GM21737 (cell line): ENCODE measurements around the gene CAPN7.

ENCODE experiments used
- ATAC-seq: cut with Tn5 transposase; IDR thresholded peaks from one replicate; pipeline ENCODE4 v1.9.1; 2021; ENCODE audit warnings: mild to moderate bottlenecking, moderate library complexity; ENCODE audit not compliant: unreplicated experiment

Gene CAPN7

GRCh38 chr3:15294929-15295328 lies 88.9 kb downstream of the CAPN7 start:
- ATAC-seq: no peak

GRCh38 chr3:15295506-15295905 lies 89.5 kb downstream of the CAPN7 start:
- ATAC-seq: no peak

- no peak for ATAC-seq
Measured at GRCh38 chr3:15297608-15298350, 91.7 kb downstream of the CAPN7 start.

DNA sequence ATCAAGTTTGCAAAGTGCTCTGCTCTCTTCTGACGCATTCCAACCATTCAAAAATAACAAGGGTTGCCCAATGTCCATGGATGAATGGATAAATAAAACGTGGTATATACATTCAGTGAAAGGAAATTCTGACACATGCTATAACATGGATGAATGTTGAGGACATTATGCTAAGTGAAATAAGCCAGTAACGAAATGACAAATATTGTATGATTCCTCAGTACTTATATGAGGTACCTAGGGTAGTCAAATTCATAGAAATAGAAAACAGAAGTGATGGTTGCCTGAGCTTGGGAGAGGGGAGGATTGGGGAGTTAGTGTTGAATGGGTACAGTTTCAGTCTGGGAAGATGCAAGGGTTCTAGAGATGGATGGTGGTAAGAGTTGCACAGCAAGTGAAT lies 92.5 kb downstream of the CAPN7 start:
- ATAC-seq: no peak

DNA sequence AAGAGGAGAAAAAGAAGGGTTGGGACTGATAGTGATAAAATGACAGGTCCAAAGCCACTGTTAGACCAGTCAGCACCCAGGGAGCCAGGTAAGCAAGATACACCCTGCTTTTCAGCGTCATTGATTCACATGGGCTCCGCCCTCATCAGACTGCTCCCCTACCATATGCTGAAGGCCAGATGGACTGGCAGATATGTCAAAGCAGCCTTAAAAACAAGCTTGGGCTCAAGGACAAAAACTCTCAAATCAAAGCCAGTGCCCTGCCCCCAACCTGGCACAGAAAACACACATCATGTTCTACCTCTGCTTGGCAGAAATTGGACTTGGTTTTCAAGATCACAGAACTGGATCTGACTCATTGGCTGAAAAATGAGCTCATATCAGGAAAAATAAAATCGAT lies 93.0 kb downstream of the CAPN7 start:
- no peak for ATAC-seq

GRCh38 chr3:15300323-15301078 lies 94.5 kb downstream of the CAPN7 start:
- no peak for ATAC-seq

DNA sequence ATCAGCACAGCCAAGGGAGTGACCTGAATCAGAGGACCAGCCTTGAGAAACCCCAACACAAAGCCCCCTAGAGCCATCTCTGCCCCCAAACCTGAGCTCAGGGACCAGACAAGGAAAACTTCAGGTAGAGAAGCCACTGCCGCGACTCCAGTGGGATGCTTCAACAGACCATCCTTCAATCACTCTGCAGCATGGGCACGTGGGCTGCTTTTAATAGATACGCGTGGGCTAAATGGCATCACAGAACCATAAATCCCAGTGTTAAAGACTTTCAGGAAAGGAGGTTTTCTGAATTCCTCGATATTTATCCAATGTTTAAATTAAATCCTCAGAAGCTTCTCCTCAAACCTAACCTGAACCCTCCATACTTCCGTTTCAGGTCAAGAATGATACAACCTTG lies 95.7 kb downstream of the CAPN7 start:
- ATAC-seq: no peak
